Heart right ventricle (tissue), 16 donors: Measurements from ENCODE around the gene MTERF4. TPM values are rescaled to one million over a fixed set of nuclear protein-coding genes. Genes with fewer than 3 reads are reported as not detected.

Experiments
- ATAC-seq, 8 donors: fragments of 200-7000 bp; cut with Tn5 transposase; one replicate each; pipeline ENCODE4 v1.9.1; 2020; ENCODE audit warnings: mild to moderate bottlenecking in 8 of 8, moderate library complexity in 8 of 8, moderate number of reproducible peaks in 1 of 8
- DNase-seq, 2 donors: peaks; one replicate each; pipeline ENCODE4 v3.0.0-alpha.2; 2020
- H3K27ac ChIP-seq, 10 donors: fragments of 200-600 bp; sonication (generic) in 2 of 10; one replicate each; pipeline versions ENCODE4 v1.5.0 to v1.8.0; 2020 to 2022; ENCODE audit warnings: mild to moderate bottlenecking in 3 of 10
- H3K27me3 ChIP-seq, 7 donors: fragments of 200-600 bp; one replicate each; pipeline ENCODE4 v1.8.0; 2021 to 2022; ENCODE audit warnings: mild to moderate bottlenecking in 2 of 7
- H3K36me3 ChIP-seq, 9 donors: fragments of 200-600 bp; sonication (generic) in 1 of 9; one replicate each; pipeline versions ENCODE4 v1.5.0 to v1.8.0; 2020 to 2022; ENCODE audit warnings: mild to moderate bottlenecking in 2 of 9
- H3K4me1 ChIP-seq, 9 donors: fragments of 200-600 bp; sonication (generic) in 1 of 9; one replicate each; pipeline versions ENCODE4 v1.5.0 to v1.8.0; 2020 to 2022; ENCODE audit warnings: mild to moderate bottlenecking in 4 of 9
- H3K4me3 ChIP-seq, 10 donors: fragments of 200-600 bp; sonication (generic) in 2 of 10; one replicate each; pipeline versions ENCODE4 v1.5.0 to v1.8.0; 2020 to 2022; ENCODE audit warnings: mild to moderate bottlenecking in 7 of 10, moderate library complexity in 2 of 10
- H3K9me3 ChIP-seq, 11 donors: fragments of 200-600 bp in 10 of 11; sonication (generic) in 2 of 11; one replicate each; pipeline versions ENCODE4 v1.5.0 to v1.8.0; 2013 to 2022; ENCODE audit warnings: mild to moderate bottlenecking in 2 of 11, control low read depth in 1 of 11, moderate library complexity in 1 of 11
- CTCF ChIP-seq, 9 donors: fragments of 200-600 bp; sonication (generic) in 2 of 9; IDR thresholded peaks; one replicate each; pipeline versions ENCODE4 v1.5.0 to v1.8.0; 2021 to 2022; ENCODE audit warnings: antibody characterized with exemption in 9 of 9, mild to moderate bottlenecking in 5 of 9, moderate library complexity in 1 of 9
- WGBS, 2 donors: extraction: QIAGEN DNeasy Blood & Tissue Kit; methylation state at CpG; one replicate each; pipeline ENCODE4 v1.1.7; 2013; ENCODE audit warnings: inconsistent platforms in 1 of 2; 5-methylcytosine and 5-hydroxymethylcytosine counted together
- intact Hi-C, 10 donors: fragments of 100-400 bp; cut with DNase I; formaldehyde crosslinking; loops; one replicate each; pipeline versions ENCODE4 v1.11.1 to v1.14.2; 2022
- polyA plus RNA-seq, 2 donors: library from polyadenylated mRNA; stranded (reverse); fragments of 200-250 nt; gene quantifications; one replicate each; pipeline ENCODE4 v1.2.3, GENCODE V29; 2013
- total RNA-seq, 10 donors: library from RNA; stranded (reverse); fragmentation: NEBNext Ultra II Directional in 3 of 10; extraction: Animal tissue kit (Norgen Biotek cat#: 25700) in 3 of 10; gene quantifications; one replicate each; pipeline versions ENCODE4 v1.2.1 to v1.2.4, GENCODE V29; 2021 to 2023
- donor health status: Arrhythmogenic right ventricular cardiomyopathy.
- donor health status: ischemic (EF 13 %, LVEDD 7.1; RV severe dilation, severe dysfunction).
- donor health status: healthy with polysubstance abuse.
- donor health status: DM: no; HTN: yes; CAD: no.
- donor health status: DM: no; HTN: no; CAD: no.
- donor health status: ischemic (EF 25% LVEDD 6.9; RV normal size, moderate dysfunction).
- donor health status: ischemic (EF 25% LVEDD 5.7; RV mildly dilated, moderate dysfunction).
- donor health status: healthy.
- donor health status: DM: yes; HTN: yes; CAD: no.
- donor health status: Ischemic cardiomyopathy.
- donor health status: ischemic (EF 35%, LVEDD 5.7; RV mildly dilated, moderate dysfunction).
- donor health status: nonischemic (EF 11% LVEDD 7.7; RV severe dilation, severe dysfunction).
- donor health status: DM: yes; HTN: yes; CAD: no.
- donor health status: PGD.
- donor health status: ischemic (EF 29% LVEDD 5.4; RV normal size, mild dysfunction).
- donor health status: nonischemic (EF 23%, LVEDD 6.1; RV moderate dilation, normal function).

The MTERF4 gene
- total and polyA plus RNA-seq, 12 donors = 18.5 to 27.1 (median 23.1) TPM

- H3K27me3 ChIP-seq = no peaks in the 10 kb centered on the region
- ATAC-seq = no peak
Measured at GRCh38 chr2:241129086-241129871, 27.2 kb upstream of the MTERF4 start.

GRCh38 chr2:241128266-241128665, 26.2 kb upstream of the MTERF4 start:
- Histone ChIP-seq H3K27ac (no peak overlapping the region), H3K9me3 (no peaks in the 10 kb centered on the region), H3K36me3 (peaks cover 0 to 8% (median 0%) of the 10 kb centered on the region in 9 donors), H3K4me3 (no peak overlapping the region), H3K27me3 (no peaks in the 10 kb centered on the region), H3K4me1 (no peaks in the 10 kb centered on the region)
- 93 to 95% methylated on average over 8 of the region's 8 CpGs for WGBS, 2 donors
- no peak for ATAC-seq
- DNase-seq = no peak
- TF ChIP-seq CTCF (IDR thresholded peaks at IDR 0.05) = no peak
- intact Hi-C loops = no loop called here

More at GRCh38 chr2:241129086-241129871, 27.2 kb upstream of the MTERF4 start:
- no peak overlapping the region for H3K4me3 ChIP-seq
- intact Hi-C loops = no loop called here
- no peaks in the 10 kb centered on the region for H3K4me1 ChIP-seq
- H3K27ac ChIP-seq = no peak overlapping the region
- peaks cover 0 to 8% (median 0%) of the 10 kb centered on the region in 9 donors for H3K36me3 ChIP-seq
- no peak for DNase-seq
- WGBS, 2 donors = 93 to 95% methylated on average over 12 of the region's 12 CpGs
- TF ChIP-seq CTCF (IDR thresholded peaks at IDR 0.05) = no peak
- H3K9me3 ChIP-seq = no peaks in the 10 kb centered on the region

GRCh38 chr2:241126771-241127202, 24.7 kb upstream of the MTERF4 start:
- no peak overlapping the region for H3K27ac ChIP-seq
- no peaks in the 10 kb centered on the region for H3K9me3 ChIP-seq
- ATAC-seq (no peak), DNase-seq (no peak)
- H3K27me3 ChIP-seq = no peaks in the 10 kb centered on the region
- peaks cover 0 to 8% (median 0%) of the 10 kb centered on the region in 9 donors for H3K36me3 ChIP-seq
- H3K4me1 ChIP-seq = no peaks in the 10 kb centered on the region
- no peak for TF ChIP-seq CTCF (IDR thresholded peaks at IDR 0.05)
- H3K4me3 ChIP-seq = no peak overlapping the region
- intact Hi-C loops = no loop called here
- WGBS, 2 donors = 95 to 97% methylated on average over 18 of the region's 18 CpGs

GRCh38 chr2:241126201-241126611, 24.1 kb upstream of the MTERF4 start:
- ATAC-seq (peak in 2 of 8 donors; percentile 10 to 29), DNase-seq (no peak)
- WGBS, 2 donors = 92 to 93% methylated on average over 21 of the region's 21 CpGs
- intact Hi-C loops = no loop called here
- H3K27ac ChIP-seq = no peak overlapping the region
- H3K9me3 ChIP-seq = peaks cover 0 to under 1% (median 0%) of the 10 kb centered on the region in 11 donors
- no peaks in the 10 kb centered on the region for H3K4me1 ChIP-seq
- no peak overlapping the region for H3K4me3 ChIP-seq
- H3K36me3 ChIP-seq = peaks cover 0 to 8% (median 0%) of the 10 kb centered on the region in 9 donors
- no peak for TF ChIP-seq CTCF (IDR thresholded peaks at IDR 0.05)
- H3K27me3 ChIP-seq = no peaks in the 10 kb centered on the region
